Right ventricle myocardium inferior (tissue), 1 donor: ENCODE results near the gene BST2. TPM values are rescaled to one million over a fixed set of nuclear protein-coding genes. Genes with fewer than 3 reads are reported as not detected.
A peak's percentile ranks its signal among the peaks of the same experiment; 100 is the strongest.

Source experiments
- ATAC-seq: fragments of 200-7000 bp; cut with Tn5 transposase; one replicate; pipeline ENCODE4 v1.9.1; 2020; ENCODE audit warnings: mild to moderate bottlenecking, moderate library complexity
- DNase-seq: peaks from one replicate; pipeline ENCODE4 v3.0.0; 2021; ENCODE audit errors: missing footprints
- intact Hi-C: fragments of 100-400 bp; cut with DNase I; formaldehyde crosslinking; loops from one replicate; pipeline ENCODE4 v1.11.0; 2022
- long read RNA-seq: library from polyadenylated mRNA; unstranded; transcript quantifications from one replicate; pipeline ENCODE4 v2.0.0, GENCODE V29; 2021
- total RNA-seq: library from RNA; stranded (reverse); fragmentation: NEBNext Ultra II Directional; extraction: Animal tissue kit (Norgen Biotek cat#: 25700); gene quantifications from one replicate; pipeline ENCODE4 v1.2.1, GENCODE V29; 2021
- donor health status: DM: no; HTN: yes; CAD: no; lungs with severe emphysema.

BST2 gene
- total RNA-seq = 54.5 TPM
- long read RNA-seq, transcript BST2-201 (5 exons, 1,019 nt) = major isoform, 19 of 22 reads
- long read RNA-seq, partial matches to known transcripts = 0 of 22 reads
- long read RNA-seq, other reads (novel, unspliced or antisense) = 3 of 22 reads

GRCh38 chr19:17405250-17406045 is at the start of gene BST2:
Gene BST2 (minus strand): TSS chr19:17405630. CDS start chr19:17405575, 55 bp downstream.
- intact Hi-C loops = no loop called here
- ATAC-seq (peak; percentile 85), DNase-seq (no peak)

DNA sequence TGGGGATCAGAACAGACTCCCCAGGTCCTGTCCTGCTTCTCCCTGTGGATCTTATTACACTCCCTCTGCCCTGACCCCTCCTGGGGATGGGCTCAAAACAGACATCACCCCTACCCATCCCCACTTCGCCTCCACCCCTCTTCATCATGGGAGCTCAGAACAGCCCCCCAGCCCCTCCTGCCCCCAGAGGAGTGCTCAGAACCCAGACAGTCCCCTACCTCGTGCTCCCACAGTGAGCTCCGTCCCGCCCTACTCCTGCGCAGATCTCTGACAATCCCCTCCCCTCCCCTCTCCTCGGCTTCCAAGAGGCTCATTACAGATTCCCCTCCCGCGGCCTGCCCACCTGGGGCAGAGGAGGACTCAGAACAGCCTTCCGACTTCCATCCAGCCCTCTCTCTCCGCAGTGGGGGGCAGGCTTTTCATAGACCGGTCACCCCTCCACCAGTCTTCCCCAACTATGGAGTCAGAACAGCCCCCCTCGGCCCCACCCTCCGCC is 49.2 kb upstream of the BST2 start:
- DNase-seq (no peak), ATAC-seq (no peak)
- intact Hi-C loops = loop anchor here (5.0 to 10.0 kb wide), 2 partner anchors 310 to 403 kb away; partner anchors contain the start of gene RPL18A

- intact Hi-C loops = loop anchor here (5.0 to 10.0 kb wide), 2 partner anchors 313 to 405 kb away; partner anchors contain the start of gene RPL18A
- no peak for ATAC-seq
Measured at GRCh38 chr19:17451820-17452219, 46.4 kb upstream of the BST2 start.

DNA sequence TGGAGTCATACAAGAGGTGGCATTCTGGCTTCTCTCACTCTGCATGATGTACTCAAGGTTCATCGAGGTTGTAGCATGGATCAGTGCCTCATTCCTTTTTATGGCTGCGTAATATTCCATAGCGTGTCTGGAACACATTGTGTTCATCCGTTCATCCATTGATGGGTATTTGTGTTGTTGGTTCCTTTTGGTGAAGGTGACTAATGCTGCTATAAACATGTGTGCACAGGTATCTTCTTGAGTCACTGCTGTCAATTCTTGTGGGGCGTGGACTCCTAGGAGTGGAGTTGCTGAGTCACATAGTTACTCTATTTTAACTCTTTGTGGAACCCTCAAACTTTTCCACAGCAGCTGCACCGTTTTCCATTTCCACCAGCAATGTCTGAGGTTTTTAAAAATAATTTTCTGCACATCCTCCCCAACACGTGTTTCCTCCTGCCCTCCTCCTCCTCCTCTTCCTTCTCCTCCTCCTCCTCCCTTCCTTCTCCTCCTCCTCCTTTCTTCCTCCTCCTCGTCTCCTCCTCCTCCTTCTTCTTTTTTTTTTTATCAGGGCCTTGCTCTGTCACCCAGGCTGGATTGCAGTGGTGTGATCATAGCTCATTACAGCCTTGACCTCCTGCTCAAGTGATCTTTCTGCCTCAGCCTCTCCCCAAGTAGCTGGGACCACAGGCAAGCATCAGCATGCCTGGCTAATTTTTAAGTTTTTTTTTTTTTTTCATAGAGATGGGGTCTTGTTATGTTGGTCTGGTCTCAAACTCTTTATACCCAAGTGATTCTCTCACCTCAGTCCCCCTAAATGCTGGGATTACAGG is 45.0 kb upstream of the BST2 start:
- no peak for DNase-seq
- ATAC-seq = no peak
- intact Hi-C loops = loop anchor here (5.0 to 10.0 kb wide), 2 partner anchors 314 to 407 kb away; partner anchors contain the start of gene RPL18A

More at GRCh38 chr19:17451820-17452219, 46.4 kb upstream of the BST2 start:
- DNase-seq = no peak

DNA sequence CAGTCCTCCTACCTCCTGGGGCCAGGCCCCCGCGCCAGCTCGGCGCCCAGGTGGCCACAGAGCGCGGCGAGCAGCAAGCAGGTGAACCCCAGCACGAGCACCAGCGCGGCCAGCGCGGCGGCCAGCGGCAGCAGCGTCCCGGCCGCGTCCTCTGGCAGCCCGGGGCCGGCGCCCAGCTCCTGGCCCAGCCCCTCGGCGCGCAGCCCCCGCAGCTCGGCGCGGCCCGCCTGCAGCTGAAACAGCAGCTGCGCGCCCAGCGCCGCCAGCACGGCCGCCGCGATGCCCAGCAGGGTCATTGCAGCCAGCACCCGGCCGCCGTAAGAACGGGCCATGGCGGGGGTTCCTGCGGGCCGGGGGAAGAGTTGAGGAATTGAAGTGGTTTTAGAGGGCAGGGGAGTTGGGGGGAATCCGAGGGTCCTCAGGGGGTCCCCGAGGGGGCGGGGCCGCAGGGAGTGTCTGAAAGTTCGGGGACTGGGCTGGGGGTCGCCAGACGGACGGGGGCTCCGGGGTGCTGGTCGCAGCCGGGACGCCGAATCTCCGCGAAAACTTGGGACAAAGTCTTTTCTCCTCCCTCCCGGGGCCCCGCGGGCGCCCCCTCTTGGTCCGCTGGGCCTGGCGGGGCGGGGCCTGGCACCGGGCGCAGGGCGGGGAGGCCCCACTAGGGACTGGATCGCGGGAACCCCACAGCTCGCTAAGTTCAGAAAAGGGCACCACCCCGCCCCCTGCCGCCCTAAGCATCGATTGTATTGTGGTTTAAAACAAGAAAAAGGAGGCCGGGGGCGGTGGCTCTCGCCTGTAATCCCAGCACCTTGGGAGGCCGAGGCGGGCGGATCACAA is 42.9 kb upstream of the BST2 start, which contains the start of gene TMEM221:
Gene TMEM221 (minus strand): TSS at position 538 of the 837 bp plus-strand sequence. CDS start 206 bp downstream, at position 332.
- peak; percentile 59 for ATAC-seq
- intact Hi-C loops = no loop called here
- DNase-seq = no peak

DNA sequence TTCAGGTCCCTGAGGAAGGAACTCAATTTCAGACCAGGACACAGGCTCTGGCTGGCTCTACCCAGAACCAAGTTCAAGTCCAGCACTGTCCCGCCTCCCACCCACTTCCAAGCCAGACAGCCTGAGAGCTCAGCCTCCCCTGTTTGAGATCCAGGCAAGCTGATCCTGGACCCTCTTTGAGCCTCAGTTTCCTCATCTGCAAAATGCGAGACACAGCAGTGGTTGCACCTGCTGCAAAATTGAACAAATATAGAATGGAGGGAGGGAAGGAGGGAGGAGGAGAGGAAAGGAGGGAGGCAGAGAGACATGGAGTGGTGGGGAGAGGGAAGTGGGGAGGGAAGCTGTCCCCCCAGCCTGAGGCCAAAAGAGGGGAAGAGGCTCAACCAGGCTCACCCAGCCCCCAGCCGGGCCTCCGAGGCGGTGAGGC is 42.3 kb upstream of the BST2 start:
- DNase-seq = no peak
- intact Hi-C loops = no loop called here
- ATAC-seq = no peak

- DNase-seq (no peak), ATAC-seq (no peak)
- intact Hi-C loops = no loop called here
Measured at GRCh38 chr19:17445526-17446165, 40.2 kb upstream of the BST2 start.

DNA sequence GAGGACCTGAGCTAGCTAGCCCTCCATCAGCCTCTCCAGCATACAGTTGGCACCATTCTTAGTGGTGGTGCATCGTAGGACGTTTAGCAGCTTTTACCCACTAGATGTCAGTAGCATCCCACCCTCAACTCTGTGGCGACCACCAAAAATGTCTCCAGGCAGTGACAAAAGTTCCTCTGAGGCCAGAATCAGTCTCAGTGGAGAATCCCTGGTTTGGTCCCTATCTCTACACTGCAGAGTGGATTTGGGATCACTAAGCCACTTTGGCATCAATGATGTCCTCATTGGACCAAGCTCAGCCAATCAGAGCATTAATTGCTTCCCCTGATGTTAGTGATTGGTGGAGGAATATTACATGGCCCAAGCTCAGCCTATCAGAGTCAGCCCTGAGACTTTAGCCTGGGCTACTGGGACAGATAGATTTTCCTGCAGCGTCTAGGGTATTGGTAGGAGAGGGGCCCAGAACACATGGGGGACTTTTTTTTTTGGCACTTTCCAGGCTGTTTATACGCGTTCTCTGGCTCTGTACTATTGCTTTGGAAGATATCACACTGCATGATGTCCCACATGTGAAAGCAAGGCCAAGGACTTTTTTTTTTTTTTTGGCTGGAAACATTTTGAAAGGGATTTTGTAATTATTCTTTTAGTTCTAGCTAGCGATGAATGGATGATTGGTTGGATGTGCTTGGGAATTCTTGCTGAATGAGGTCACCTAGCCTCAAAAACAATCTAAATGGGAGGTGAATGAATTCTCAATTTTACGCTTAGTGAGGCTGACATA is 36.0 kb upstream of the BST2 start:
- ATAC-seq = no peak
- intact Hi-C loops = no loop called here
- no peak for DNase-seq

DNA sequence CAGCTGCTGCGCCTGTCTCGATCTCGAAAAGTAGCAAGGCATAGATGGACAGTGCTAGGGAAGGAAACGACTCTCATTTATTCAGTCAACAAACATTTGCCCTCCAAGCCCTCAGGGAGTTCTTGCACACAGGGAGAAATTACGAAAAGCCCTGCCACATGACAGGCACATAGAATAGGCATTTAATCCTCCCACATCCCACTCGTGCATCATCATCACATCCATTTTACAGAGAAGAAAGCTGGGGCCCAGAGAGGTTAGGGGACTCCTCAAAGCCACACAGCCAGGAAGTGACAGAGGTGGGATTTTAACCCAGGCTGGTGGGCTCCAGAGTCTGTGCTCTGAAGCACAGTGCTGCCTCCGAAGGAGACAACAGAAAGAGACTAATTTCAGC is 31.4 kb upstream of the BST2 start:
- intact Hi-C loops = no loop called here
- no peak for DNase-seq
- no peak for ATAC-seq

DNA sequence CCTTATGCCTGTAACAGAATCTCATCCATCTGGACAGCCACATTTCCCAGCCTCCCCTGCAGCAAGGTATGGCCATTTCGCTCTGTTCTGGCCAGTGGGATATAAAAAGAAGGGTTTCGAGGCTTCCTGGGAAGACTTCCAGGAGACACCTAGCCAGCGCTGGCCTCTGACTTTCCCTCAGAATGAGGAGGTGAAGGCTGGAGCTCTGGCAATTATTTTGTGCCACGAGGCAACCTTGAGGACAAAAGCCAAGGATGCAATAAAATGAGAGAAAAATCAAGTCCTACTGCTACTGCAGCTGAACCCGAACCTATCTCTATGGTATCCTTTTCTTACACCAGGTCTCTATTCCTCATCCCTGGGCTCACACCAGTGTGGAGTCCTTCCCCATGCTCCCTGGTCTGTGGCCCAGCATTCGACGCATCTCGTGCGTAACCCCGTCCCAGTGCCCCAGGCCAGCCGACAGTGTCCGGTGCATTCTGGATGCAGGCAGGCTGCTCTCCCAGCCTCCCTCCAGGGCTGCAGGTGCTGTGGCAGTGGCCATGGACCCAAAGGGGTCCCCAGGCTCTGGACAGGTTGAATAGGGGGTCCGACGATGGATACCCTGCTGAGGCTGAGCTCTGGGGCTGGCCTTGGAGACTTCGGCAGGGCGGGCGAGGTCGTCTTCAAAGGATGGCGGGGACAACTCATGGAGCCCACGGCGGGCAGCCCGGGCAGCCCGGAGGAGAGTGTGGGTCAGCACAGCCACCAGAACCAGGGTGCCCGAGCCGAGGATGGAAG is 30.9 kb upstream of the BST2 start:
- intact Hi-C loops = no loop called here
- ATAC-seq (no peak), DNase-seq (no peak)

GRCh38 chr19:17435218-17435617 is 29.8 kb upstream of the BST2 start:
- intact Hi-C loops = no loop called here
- no peak for DNase-seq
- no peak for ATAC-seq

GRCh38 chr19:17431417-17431816 is 26.0 kb upstream of the BST2 start:
- DNase-seq (no peak), ATAC-seq (no peak)
- intact Hi-C loops = no loop called here

GRCh38 chr19:17429641-17430113 is 24.2 kb upstream of the BST2 start:
- intact Hi-C loops = no loop called here
- DNase-seq (no peak), ATAC-seq (no peak)

GRCh38 chr19:17424743-17425365 is 19.4 kb upstream of the BST2 start:
- intact Hi-C loops = loop anchor here (5.0 kb wide), 1 partner anchor 42 kb away; no protein-coding TSS in a partner anchor
- DNase-seq (no peak), ATAC-seq (no peak)

DNA sequence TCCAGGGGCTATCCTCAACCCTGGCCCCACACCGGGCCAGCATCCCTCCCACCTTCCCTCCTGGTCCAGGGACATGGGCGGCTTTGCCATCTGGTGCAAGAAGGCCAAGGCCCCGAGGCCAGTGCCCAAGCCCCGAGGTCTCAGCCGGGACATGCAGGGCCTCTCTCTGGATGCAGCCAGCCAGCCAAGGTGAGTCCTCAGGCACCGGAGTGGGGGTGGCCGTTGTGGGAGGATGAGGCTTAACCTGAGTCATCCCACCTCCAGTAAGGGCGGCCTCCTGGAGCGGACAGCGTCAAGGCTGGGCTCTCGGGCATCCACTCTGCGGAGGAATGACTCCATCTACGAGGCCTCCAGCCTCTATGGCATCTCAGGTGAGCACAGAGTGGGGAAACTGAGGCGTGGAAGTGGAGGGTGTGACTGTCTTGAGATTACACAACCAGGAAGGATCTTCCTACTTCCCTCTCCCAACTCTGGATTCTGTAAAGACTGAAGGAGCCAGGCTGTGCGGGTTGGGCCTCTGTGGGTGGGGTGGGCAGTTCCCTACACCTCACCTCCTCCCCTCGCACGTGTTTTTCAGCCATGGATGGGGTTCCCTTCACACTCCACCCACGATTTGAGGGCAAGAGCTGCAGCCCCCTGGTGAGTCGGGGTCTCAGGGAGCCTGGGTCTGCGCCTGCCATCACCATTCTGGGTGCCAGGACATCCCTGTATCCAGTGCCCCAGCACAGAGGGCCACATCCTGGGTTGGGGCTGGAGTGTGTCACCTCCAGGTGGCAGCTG is 18.2 kb upstream of the BST2 start:
- no peak for DNase-seq
- intact Hi-C loops = loop anchor here (5.0 kb wide), 1 partner anchor 44 kb away; no protein-coding TSS in a partner anchor
- ATAC-seq = no peak
